Measurements from ENCODE around the gene RALGPS1.

RALGPS1 gene

GRCh38 chr9:127197861-127198430, 283.4 kb downstream of the RALGPS1 start:
- in situ Hi-C loops (cut with MboI; ENCODE audit: low pct_unique_long_range_greater_than_20kb, low sequenced_read_pairs, unreplicated experiment): loop anchor here (10.0 kb wide), 1 partner anchor 233 kb away; no protein-coding TSS in a partner anchor
- TF ChIP-seq CTCF (IDR thresholded peaks at IDR 0.05; ENCODE audit: extremely low read depth, insufficient read depth, missing control alignments): no peak
- DNase-seq (ENCODE audit: low spot score): no peak

DNA sequence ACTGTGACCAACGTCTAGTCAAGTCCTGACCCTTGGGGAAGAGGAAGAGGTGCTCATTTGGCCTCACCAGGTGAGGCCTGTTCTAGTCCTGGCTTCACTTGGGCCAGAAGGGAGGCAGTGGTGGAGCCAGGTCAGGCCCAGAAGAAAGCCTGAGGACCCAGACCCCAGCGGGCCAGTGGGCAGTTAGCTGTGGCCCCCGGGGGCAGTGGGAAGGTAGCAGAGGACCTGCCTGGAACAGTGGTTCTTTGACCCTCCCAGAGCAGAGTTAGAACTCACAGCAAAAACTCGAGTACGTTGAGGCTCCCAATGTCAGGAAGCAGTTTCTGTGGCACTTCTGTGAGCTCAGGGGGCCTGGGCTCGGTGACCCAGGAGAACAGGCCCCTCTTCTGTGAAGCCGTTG, 284.0 kb downstream of the RALGPS1 start:
- in situ Hi-C loops (cut with MboI; ENCODE audit: low pct_unique_long_range_greater_than_20kb, low sequenced_read_pairs, unreplicated experiment): loop anchor here (10.0 kb wide), 1 partner anchor 234 kb away; no protein-coding TSS in a partner anchor
- DNase-seq (ENCODE audit: low spot score): no peak
- TF ChIP-seq CTCF (IDR thresholded peaks at IDR 0.05; ENCODE audit: extremely low read depth, insufficient read depth, missing control alignments): no peak

GRCh38 chr9:127199001-127199791, 284.6 kb downstream of the RALGPS1 start:
- in situ Hi-C loops (cut with MboI; ENCODE audit: low pct_unique_long_range_greater_than_20kb, low sequenced_read_pairs, unreplicated experiment): loop anchor here (10.0 kb wide), 1 partner anchor 234 kb away; no protein-coding TSS in a partner anchor
- TF ChIP-seq CTCF (IDR thresholded peaks at IDR 0.05; ENCODE audit: extremely low read depth, insufficient read depth, missing control alignments): peak; percentile 95
- DNase-seq (ENCODE audit: low spot score): peak; percentile 88

- in situ Hi-C loops (cut with MboI; ENCODE audit: low pct_unique_long_range_greater_than_20kb, low sequenced_read_pairs, unreplicated experiment): loop anchor here (5.0 kb wide), 1 partner anchor 258 kb away; no protein-coding TSS in a partner anchor
- TF ChIP-seq CTCF (IDR thresholded peaks at IDR 0.05; ENCODE audit: extremely low read depth, insufficient read depth, missing control alignments): no peak
- DNase-seq (ENCODE audit: low spot score): no peak
Measured at GRCh38 chr9:127200106-127200862, 285.7 kb downstream of the RALGPS1 start.

GRCh38 chr9:127201071-127201541, 286.5 kb downstream of the RALGPS1 start:
- in situ Hi-C loops (cut with MboI; ENCODE audit: low pct_unique_long_range_greater_than_20kb, low sequenced_read_pairs, unreplicated experiment): loop anchor here (5.0 kb wide), 1 partner anchor 259 kb away; no protein-coding TSS in a partner anchor
- DNase-seq (ENCODE audit: low spot score): no peak
- TF ChIP-seq CTCF (IDR thresholded peaks at IDR 0.05; ENCODE audit: extremely low read depth, insufficient read depth, missing control alignments): no peak

DNA sequence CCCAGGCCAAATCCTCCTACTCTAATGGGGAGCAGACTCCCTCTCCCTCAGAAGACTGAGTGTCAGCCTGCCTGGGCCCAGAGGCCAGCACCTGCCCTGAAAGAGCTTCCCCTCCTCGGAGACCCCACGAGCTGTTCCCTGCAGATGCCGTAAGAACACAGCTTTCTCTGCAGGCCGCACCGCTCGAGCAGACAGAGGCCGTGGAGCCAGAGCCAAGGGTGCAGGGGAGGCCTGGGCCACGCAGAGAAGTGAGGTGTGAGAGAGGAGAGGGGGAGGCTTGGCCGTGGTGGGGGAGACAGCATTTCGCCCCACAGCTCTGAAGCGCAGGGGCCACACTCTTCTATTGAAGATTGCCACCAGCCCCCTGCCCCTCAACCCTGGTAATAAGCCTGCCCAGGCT, 287.1 kb downstream of the RALGPS1 start:
- in situ Hi-C loops (cut with MboI; ENCODE audit: low pct_unique_long_range_greater_than_20kb, low sequenced_read_pairs, unreplicated experiment): loop anchor here (5.0 kb wide), 1 partner anchor 259 kb away; no protein-coding TSS in a partner anchor
- DNase-seq (ENCODE audit: low spot score): no peak
- no peak for TF ChIP-seq CTCF (IDR thresholded peaks at IDR 0.05; ENCODE audit: extremely low read depth, insufficient read depth, missing control alignments)
